Prostate gland (tissue), 2 donors: ENCODE measurements around the gene EFEMP2. TPM values are rescaled to one million over a fixed set of nuclear protein-coding genes. Genes with fewer than 3 reads are reported as not detected.

Experiments used
- DNase-seq: peaks from one replicate; pipeline ENCODE4 v3.0.0-alpha.2; 2019; ENCODE audit warnings: low spot score
- H3K27ac ChIP-seq, 2 donors: fragments of 200-600 bp; sonication (generic); 2 replicates each; pipeline ENCODE4 v1.5.1; 2017 to 2019
- H3K27me3 ChIP-seq: fragments of 200-600 bp; sonication (generic); replicated peaks from 2 replicates; pipeline ENCODE4 v1.5.1; 2019; ENCODE audit not compliant: insufficient read depth
- H3K36me3 ChIP-seq, 2 donors: fragments of 200-600 bp; sonication (generic); 1 replicate in 1 of 2; 2 replicates in 1 of 2; pipeline versions ENCODE4 v1.5.1 to v1.8.1; 2017 to 2019
- H3K4me1 ChIP-seq: fragments of 200-600 bp; sonication (generic); replicated peaks from 2 replicates; pipeline ENCODE4 v1.5.1; 2019
- H3K4me3 ChIP-seq, 2 donors: fragments of 200-600 bp; sonication (generic); 2 replicates each; pipeline ENCODE4 v1.5.1; 2017 to 2019
- H3K9me3 ChIP-seq: fragments of 200-600 bp; sonication (generic); 2 replicates; pipeline ENCODE4 v1.5.1; 2017
- CTCF ChIP-seq, 4 experiments: fragments of 200-600 bp in 2 of 4; fragments of 450-650 bp in 2 of 4; sonication (generic) in 2 of 4; IDR thresholded peaks; 1 replicate in 3 of 4; 2 replicates in 1 of 4; pipeline ENCODE4 v1.5.1; 2016 to 2019; ENCODE audit warnings: antibody characterized with exemption in 4 of 4, mild to moderate bottlenecking in 2 of 4, moderate library complexity in 2 of 4
- POLR2A ChIP-seq: fragments of 450-650 bp; IDR thresholded peaks from one replicate; pipeline ENCODE4 v1.6.1; 2016; ENCODE audit warnings: antibody characterized with exemption, mild to moderate bottlenecking
- POLR2AphosphoS5 ChIP-seq: sonication (generic); formaldehyde crosslinking; IDR thresholded peaks from one replicate; pipeline ENCODE4 v1.6.1; 2017; ENCODE audit warnings: antibody characterized with exemption
- WGBS: methylation state at CpG from one replicate; pipeline ENCODE4 v1.1.5; 2018; 5-methylcytosine and 5-hydroxymethylcytosine counted together
- intact Hi-C: fragments of 100-400 bp; cut with DNase I; formaldehyde crosslinking; loops from one replicate; pipeline ENCODE4 v1.14.2; 2022
- total RNA-seq, 2 donors: library from RNA; depleted of rRNA; stranded (reverse); fragments of >200 nt; gene quantifications; one replicate each; pipeline ENCODE4 v1.1.0, GENCODE V29; 2016

EFEMP2 gene
- total RNA-seq, 2 donors from 2014 or later, result 40.0 to 84.5 TPM

- H3K4me3 ChIP-seq, result peak overlapping the region; percentile 99
- WGBS, result under 1% methylated on average over 38 of the region's 46 CpGs
- DNase-seq, result peak; percentile 99
- intact Hi-C loops, result loop anchor here (2.0 kb wide), 1 partner anchor 14 kb away; the partner anchor contains the start of gene EFEMP2
- H3K9me3 ChIP-seq, result no peaks in the 10 kb centered on the region
- peak overlapping the region; percentile 94 to 96 for H3K27ac ChIP-seq
- H3K27me3 ChIP-seq, result no peaks in the 10 kb centered on the region
- TF ChIP-seq POLR2A, result peak; percentile 87
- peak; percentile 96 for TF ChIP-seq POLR2AphosphoS5
- TF ChIP-seq CTCF (IDR thresholded peaks at IDR 0.05), result peak in 1 of 4 experiments; percentile 32
- peaks cover 12% of the 10 kb centered on the region for H3K4me1 ChIP-seq
- peaks cover 15 to 35% of the 10 kb centered on the region in 2 donors for H3K36me3 ChIP-seq
Observed at GRCh38 chr11:65859095-65859811, 13.3 kb downstream of the EFEMP2 start.

DNA sequence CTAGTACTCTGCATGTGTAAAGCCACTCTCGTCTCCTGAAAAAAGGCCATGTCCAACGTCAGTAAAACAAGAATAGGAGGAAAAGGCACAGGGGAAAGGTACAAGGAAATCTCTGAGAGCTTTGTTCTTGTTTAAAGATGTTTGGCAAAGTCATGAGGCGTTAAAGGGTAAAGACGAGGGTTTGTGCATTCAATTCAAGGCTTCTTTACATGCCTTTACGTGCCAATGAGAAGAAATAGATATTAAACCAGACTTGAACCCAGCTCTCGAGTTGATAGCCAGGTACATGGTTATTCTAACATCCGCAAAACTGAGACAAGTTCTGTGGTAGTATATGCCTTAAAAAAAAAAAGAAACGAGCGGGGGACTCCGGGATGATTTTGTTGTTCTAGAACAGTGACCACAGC lies 13.9 kb downstream of the EFEMP2 start:
- intact Hi-C loops, result loop anchor here (2.0 kb wide), 1 partner anchor 14 kb away; the partner anchor contains the start of gene EFEMP2
- Histone ChIP-seq H3K4me3 (peak overlapping the region; percentile 99), H3K36me3 (peaks cover 9 to 35% of the 10 kb centered on the region in 2 donors), H3K4me1 (peaks cover 12% of the 10 kb centered on the region), H3K27ac (peak overlapping the region; percentile 94 to 96), H3K27me3 (no peaks in the 10 kb centered on the region), H3K9me3 (no peaks in the 10 kb centered on the region)
- no peak for TF ChIP-seq POLR2A
- TF ChIP-seq CTCF (IDR thresholded peaks at IDR 0.05), result no peak
- no peak for TF ChIP-seq POLR2AphosphoS5
- no peak for DNase-seq
- WGBS, result under 1% methylated on average over 10 of the region's 10 CpGs

- TF ChIP-seq CTCF (IDR thresholded peaks at IDR 0.05) (no peak), POLR2A (peak; percentile 97), POLR2AphosphoS5 (peak; percentile 99)
- peaks cover 8 to 34% of the 10 kb centered on the region in 2 donors for H3K36me3 ChIP-seq
- H3K4me1 ChIP-seq, result peaks cover 12% of the 10 kb centered on the region
- H3K27me3 ChIP-seq, result no peaks in the 10 kb centered on the region
- intact Hi-C loops, result loop anchor here (2.0 kb wide), 2 partner anchors 15 to 31 kb away; partner anchors contain the start of genes EFEMP2 and FIBP
- WGBS, result under 1% methylated on average over 67 of the region's 92 CpGs
- H3K27ac ChIP-seq, result peak within 1 kb of the TSS; percentile 94 to 96
- peak; percentile 99 for DNase-seq
- no peaks in the 10 kb centered on the region for H3K9me3 ChIP-seq
- H3K4me3 ChIP-seq, result peak within 1 kb of the TSS; percentile 99
Observed at GRCh38 chr11:65857853-65858680, 14.5 kb downstream of the EFEMP2 start, which contains the start of gene CFL1. Gene CFL1, minus strand, starts transcription at chr11:65858180. Its CDS starts 81 bp downstream, at chr11:65858099.

DNA sequence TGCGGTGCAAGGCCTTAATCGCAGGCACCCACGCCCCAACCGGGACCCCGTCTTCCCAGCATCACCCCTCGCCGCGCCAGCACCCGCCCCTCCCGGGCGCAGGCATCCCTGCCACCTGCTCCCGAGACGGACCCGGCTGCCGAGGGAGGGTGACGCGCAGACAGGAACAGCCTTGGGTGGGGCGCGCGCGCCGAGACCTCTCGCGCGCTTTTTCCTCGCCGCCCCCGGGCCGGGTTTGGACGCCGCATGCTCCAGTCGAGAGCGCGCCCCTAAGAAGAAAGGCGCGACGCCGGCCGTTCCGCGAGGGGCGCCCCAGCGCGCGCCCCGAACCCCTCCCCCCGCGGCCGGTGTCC lies 15.1 kb downstream of the EFEMP2 start:
- no peak for DNase-seq
- Histone ChIP-seq H3K27ac (peak overlapping the region; percentile 94 to 96), H3K4me1 (peaks cover 12% of the 10 kb centered on the region), H3K4me3 (peak overlapping the region; percentile 99), H3K36me3 (peaks cover 8 to 28% of the 10 kb centered on the region in 2 donors), H3K9me3 (no peaks in the 10 kb centered on the region), H3K27me3 (no peaks in the 10 kb centered on the region)
- no peak for TF ChIP-seq POLR2A
- no peak for TF ChIP-seq CTCF (IDR thresholded peaks at IDR 0.05)
- TF ChIP-seq POLR2AphosphoS5, result no peak
- intact Hi-C loops, result loop anchor here (2.0 kb wide), 1 partner anchor 31 kb away; the partner anchor contains the start of gene FIBP
- WGBS, result 0% methylated on average over 24 of the region's 49 CpGs
